CD4-positive, CD25-positive, alpha-beta regulatory T cell (primary cell): ENCODE measurements around the gene ZNF556. TPM values are rescaled to one million over a fixed set of nuclear protein-coding genes. Genes with fewer than 3 reads are reported as not detected.
A peak's percentile ranks its signal among the peaks of the same experiment; 100 is the strongest.

ENCODE experiments used
- ATAC-seq, 2 donors: fragments of 150-1000 bp; cut with Tn5 transposase; one replicate each; pipeline ENCODE4 v1.10.0; 2021; ENCODE audit warnings: low read depth in 2 of 2, moderate number of reproducible peaks in 2 of 2, moderate library complexity in 1 of 2
- DNase-seq, 3 donors: peaks; one replicate each; pipeline versions ENCODE4 v3.0.0 to v3.0.0-alpha.2; 2012 to 2022; ENCODE audit warnings: mixed read lengths in 1 of 3
- H3K27ac ChIP-seq: one replicate; pipeline ENCODE4 v1.7.0; 2013; ENCODE audit warnings: mild to moderate bottlenecking, low read length; ENCODE audit not compliant: insufficient read depth, poor library complexity, severe bottlenecking
- H3K27me3 ChIP-seq: one replicate; pipeline ENCODE4 v1.7.0; 2013; ENCODE audit warnings: low read length; ENCODE audit not compliant: control insufficient read depth, insufficient read depth
- H3K36me3 ChIP-seq: one replicate; pipeline ENCODE4 v1.7.0; 2013; ENCODE audit warnings: mild to moderate bottlenecking, low read length, moderate library complexity; ENCODE audit not compliant: control insufficient read depth, insufficient read depth
- H3K4me1 ChIP-seq: 2 replicates; pipeline ENCODE4 v1.7.0; 2013; ENCODE audit warnings: mild to moderate bottlenecking, low read length; ENCODE audit not compliant: insufficient read depth, control insufficient read depth, poor library complexity, severe bottlenecking
- H3K4me3 ChIP-seq: one replicate; pipeline ENCODE4 v1.7.0; 2013; ENCODE audit warnings: low read depth, mild to moderate bottlenecking, low read length, moderate library complexity
- H3K9me3 ChIP-seq, 2 experiments: 1 replicate in 1 of 2; 2 replicates in 1 of 2; pipeline ENCODE4 v1.7.0; 2013; ENCODE audit warnings: low read length in 2 of 2, mild to moderate bottlenecking in 1 of 2, moderate library complexity in 1 of 2; ENCODE audit not compliant: control insufficient read depth in 2 of 2
- H3K27ac Mint-ChIP-seq, 3 donors: one replicate each; pipeline ENCODE4 v1.8.0; 2020 to 2022; ENCODE audit warnings: mild to moderate bottlenecking in 3 of 3, mixed read lengths in 3 of 3, moderate library complexity in 2 of 3
- H3K27me3 Mint-ChIP-seq: one replicate; pipeline ENCODE4 v1.8.0; 2022; ENCODE audit warnings: mild to moderate bottlenecking, mixed read lengths
- H3K36me3 Mint-ChIP-seq: one replicate; pipeline ENCODE4 v1.8.0; 2020; ENCODE audit warnings: mixed read lengths
- H3K4me1 Mint-ChIP-seq, 4 donors: one replicate each; pipeline ENCODE4 v1.8.0; 2020 to 2022; ENCODE audit warnings: mixed read lengths in 4 of 4, mild to moderate bottlenecking in 1 of 4
- H3K4me3 Mint-ChIP-seq, 4 donors: one replicate each; pipeline ENCODE4 v1.8.0; 2020 to 2022; ENCODE audit warnings: mild to moderate bottlenecking in 4 of 4, mixed read lengths in 4 of 4, moderate library complexity in 3 of 4
- H3K9me3 Mint-ChIP-seq, 7 donors: one replicate each; pipeline ENCODE4 v1.8.0; 2020 to 2022; ENCODE audit warnings: mixed read lengths in 7 of 7, mild to moderate bottlenecking in 3 of 7, moderate library complexity in 2 of 7
- polyA plus RNA-seq, 4 donors: library from polyadenylated mRNA; unstranded; fragments of 300-500 nt; fragmentation: Illumina TruSeq; gene quantifications; one replicate each; pipeline ENCODE4 v1.2.3, GENCODE V29; 2021
- total RNA-seq: library from RNA; stranded (reverse); gene quantifications from one replicate; pipeline ENCODE4 v1.2.3, GENCODE V29; 2022

Gene ZNF556
- total and polyA plus RNA-seq, 5 donors from 2014 or later, result not detected

GRCh38 chr19:2846180-2846894, 20.8 kb upstream of the ZNF556 start:
- ATAC-seq, result no peak
- DNase-seq, result no peak
- H3K27me3 ChIP-seq, result no peaks in the 10 kb centered on the region
- no peak overlapping the region for H3K27ac ChIP-seq
- Mint-ChIP-seq H3K4me1 (peaks cover 0 to 32% (median 23%) of the 10 kb centered on the region in 4 donors), H3K9me3 (peaks cover 0 to 25% (median 9%) of the 10 kb centered on the region in 7 donors), H3K4me3 (no peak overlapping the region), H3K27ac (no peak overlapping the region), H3K36me3 (peaks cover 26% of the 10 kb centered on the region), H3K27me3 (peaks cover 1% of the 10 kb centered on the region)
- peaks cover 9% of the 10 kb centered on the region for H3K4me1 ChIP-seq
- no peak overlapping the region for H3K4me3 ChIP-seq
- H3K9me3 ChIP-seq, result peaks cover 22 to 27% of the 10 kb centered on the region in 2 experiments
- H3K36me3 ChIP-seq, result peaks cover 21% of the 10 kb centered on the region

GRCh38 chr19:2847507-2847906, 19.6 kb upstream of the ZNF556 start:
- H3K36me3 Mint-ChIP-seq, result peaks cover 38% of the 10 kb centered on the region

GRCh38 chr19:2848616-2849015, 18.5 kb upstream of the ZNF556 start:
- no peak for ATAC-seq
- peak overlapping the region in 1 of 4 donors; percentile 25 for H3K4me3 Mint-ChIP-seq
- Histone ChIP-seq H3K27ac (no peak overlapping the region), H3K4me1 (no peaks in the 10 kb centered on the region), H3K9me3 (peaks cover 42 to 49% of the 10 kb centered on the region in 2 experiments), H3K4me3 (no peak overlapping the region), H3K36me3 (peaks cover 44% of the 10 kb centered on the region), H3K27me3 (no peaks in the 10 kb centered on the region)
- peaks cover 49% of the 10 kb centered on the region for H3K36me3 Mint-ChIP-seq
- no peaks in the 10 kb centered on the region for H3K27me3 Mint-ChIP-seq
- DNase-seq, result no peak
- H3K9me3 Mint-ChIP-seq, result peaks cover 2 to 43% (median 18%) of the 10 kb centered on the region in 7 donors
- H3K27ac Mint-ChIP-seq, result no peak overlapping the region
- H3K4me1 Mint-ChIP-seq, result peaks cover 0 to 17% (median 13%) of the 10 kb centered on the region in 4 donors

More at GRCh38 chr19:2847507-2847906, 19.6 kb upstream of the ZNF556 start:
- Mint-ChIP-seq H3K4me1 (peaks cover 0 to 27% (median 20%) of the 10 kb centered on the region in 4 donors), H3K9me3 (peaks cover 0 to 32% (median 16%) of the 10 kb centered on the region in 7 donors), H3K4me3 (no peak overlapping the region), H3K27me3 (no peaks in the 10 kb centered on the region), H3K27ac (no peak overlapping the region)
- Histone ChIP-seq H3K9me3 (peaks cover 31 to 38% of the 10 kb centered on the region in 2 experiments), H3K36me3 (peaks cover 33% of the 10 kb centered on the region), H3K4me1 (peaks cover 3% of the 10 kb centered on the region), H3K4me3 (no peak overlapping the region), H3K27ac (no peak overlapping the region), H3K27me3 (no peaks in the 10 kb centered on the region)
- no peak for DNase-seq
- no peak for ATAC-seq

- Mint-ChIP-seq H3K4me1 (peaks cover 0 to 21% (median 15%) of the 10 kb centered on the region in 4 donors), H3K27me3 (no peaks in the 10 kb centered on the region), H3K4me3 (peak overlapping the region in 2 of 4 donors; percentile 15 to 34), H3K36me3 (peaks cover 58% of the 10 kb centered on the region), H3K27ac (no peak overlapping the region), H3K9me3 (peaks cover 2 to 55% (median 23%) of the 10 kb centered on the region in 7 donors)
- ATAC-seq (no peak), DNase-seq (no peak)
- Histone ChIP-seq H3K27ac (no peak overlapping the region), H3K9me3 (peaks cover 58 to 64% of the 10 kb centered on the region in 2 experiments), H3K36me3 (peaks cover 40% of the 10 kb centered on the region), H3K4me1 (no peaks in the 10 kb centered on the region), H3K4me3 (no peak overlapping the region), H3K27me3 (no peaks in the 10 kb centered on the region)
Measured at GRCh38 chr19:2850256-2850925, 16.7 kb upstream of the ZNF556 start.

- H3K27me3 ChIP-seq, result no peaks in the 10 kb centered on the region
- no peak for DNase-seq
- Mint-ChIP-seq H3K36me3 (peaks cover 49% of the 10 kb centered on the region), H3K27me3 (no peaks in the 10 kb centered on the region), H3K27ac (no peak overlapping the region), H3K4me1 (peaks cover 7 to 26% (median 19%) of the 10 kb centered on the region in 4 donors), H3K9me3 (peaks cover 2 to 59% (median 24%) of the 10 kb centered on the region in 7 donors), H3K4me3 (no peak overlapping the region)
- ATAC-seq, result no peak
- peaks cover 71 to 81% of the 10 kb centered on the region in 2 experiments for H3K9me3 ChIP-seq
- no peak overlapping the region for H3K27ac ChIP-seq
- no peak overlapping the region for H3K4me3 ChIP-seq
- H3K4me1 ChIP-seq, result peaks cover 10% of the 10 kb centered on the region
- peaks cover 32% of the 10 kb centered on the region for H3K36me3 ChIP-seq
Measured at GRCh38 chr19:2852598-2852997, 14.5 kb upstream of the ZNF556 start.

GRCh38 chr19:2853015-2853606, 14.0 kb upstream of the ZNF556 start:
- DNase-seq, result no peak
- Mint-ChIP-seq H3K4me3 (no peak overlapping the region), H3K36me3 (peaks cover 49% of the 10 kb centered on the region), H3K9me3 (peaks cover 2 to 59% (median 24%) of the 10 kb centered on the region in 7 donors), H3K4me1 (peaks cover 7 to 29% (median 19%) of the 10 kb centered on the region in 4 donors), H3K27ac (no peak overlapping the region), H3K27me3 (no peaks in the 10 kb centered on the region)
- ATAC-seq, result no peak
- Histone ChIP-seq H3K4me1 (peaks cover 10% of the 10 kb centered on the region), H3K9me3 (peaks cover 69 to 86% of the 10 kb centered on the region in 2 experiments), H3K27ac (no peak overlapping the region), H3K4me3 (no peak overlapping the region), H3K36me3 (peaks cover 32% of the 10 kb centered on the region), H3K27me3 (no peaks in the 10 kb centered on the region)

GRCh38 chr19:2854849-2855248, 12.3 kb upstream of the ZNF556 start:
- H3K27ac Mint-ChIP-seq, result no peak overlapping the region
- ATAC-seq, result no peak
- H3K27ac ChIP-seq, result no peak overlapping the region
- peaks cover 47% of the 10 kb centered on the region for H3K36me3 Mint-ChIP-seq
- H3K36me3 ChIP-seq, result peaks cover 32% of the 10 kb centered on the region
- H3K4me3 Mint-ChIP-seq, result no peak overlapping the region
- peaks cover 60 to 80% of the 10 kb centered on the region in 2 experiments for H3K9me3 ChIP-seq
- H3K4me1 ChIP-seq, result peaks cover 10% of the 10 kb centered on the region
- no peak for DNase-seq
- peaks cover 7 to 35% (median 18%) of the 10 kb centered on the region in 4 donors for H3K4me1 Mint-ChIP-seq
- no peaks in the 10 kb centered on the region for H3K27me3 ChIP-seq
- no peaks in the 10 kb centered on the region for H3K27me3 Mint-ChIP-seq
- no peak overlapping the region for H3K4me3 ChIP-seq
- peaks cover 4 to 61% (median 25%) of the 10 kb centered on the region in 7 donors for H3K9me3 Mint-ChIP-seq
